Measurements from ENCODE around the gene LITAFD. TPM values are rescaled to one million over a fixed set of nuclear protein-coding genes. Genes with fewer than 3 reads are reported as not detected.

The LITAFD gene
- total and polyA plus RNA-seq, 9 donors, result not detected

DNA sequence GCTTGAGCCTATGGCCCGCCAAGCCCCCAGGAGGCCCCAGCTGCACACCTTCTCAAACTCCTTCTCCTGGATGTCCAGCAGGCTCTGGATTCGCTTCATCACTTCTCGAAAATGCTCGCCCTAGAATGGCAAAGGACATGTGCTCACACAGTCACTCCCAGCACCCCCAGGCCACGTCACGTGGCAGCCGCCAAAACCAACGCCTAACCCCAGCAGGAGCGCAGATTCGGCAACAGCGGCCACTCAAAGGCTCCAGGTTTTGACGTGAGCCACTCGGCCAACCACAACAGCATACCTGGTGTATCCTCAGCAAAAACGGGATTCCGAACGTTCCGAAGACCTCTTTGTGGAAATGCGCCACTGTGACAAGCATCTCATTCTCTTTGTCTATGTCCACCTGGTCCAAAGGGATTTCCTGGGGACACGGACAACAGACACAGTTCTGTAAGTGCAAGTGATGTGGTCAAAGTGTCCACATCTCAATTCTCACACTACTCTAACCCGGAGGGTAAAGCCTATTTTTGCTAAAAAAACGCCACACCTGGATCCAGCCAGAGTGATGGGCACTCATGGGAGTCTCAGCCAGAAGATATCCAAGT, 12.7 kb downstream of the LITAFD start:
- no peak overlapping the region for H3K4me3 ChIP-seq (ENCODE audit: low read length)
- DNase-seq, result no peak
- H3K36me3 ChIP-seq (ENCODE audit: control insufficient read depth, insufficient read depth, low read length), result peaks cover 94% of the 10 kb centered on the region
- H3K27ac ChIP-seq (ENCODE audit: low read length), result no peak overlapping the region
- 97% methylated on average over 14 of the region's 21 CpGs for WGBS (ENCODE audit: insufficient coverage)
- H3K4me1 ChIP-seq (ENCODE audit: control insufficient read depth, insufficient read depth, low read length), result peaks cover 5% of the 10 kb centered on the region
- no peaks in the 10 kb centered on the region for H3K27me3 ChIP-seq (ENCODE audit: control insufficient read depth, insufficient read depth, low read length)
- no peaks in the 10 kb centered on the region for H3K9me3 ChIP-seq (replicated peaks; ENCODE audit: control insufficient read depth, low read depth, low read length)

DNA sequence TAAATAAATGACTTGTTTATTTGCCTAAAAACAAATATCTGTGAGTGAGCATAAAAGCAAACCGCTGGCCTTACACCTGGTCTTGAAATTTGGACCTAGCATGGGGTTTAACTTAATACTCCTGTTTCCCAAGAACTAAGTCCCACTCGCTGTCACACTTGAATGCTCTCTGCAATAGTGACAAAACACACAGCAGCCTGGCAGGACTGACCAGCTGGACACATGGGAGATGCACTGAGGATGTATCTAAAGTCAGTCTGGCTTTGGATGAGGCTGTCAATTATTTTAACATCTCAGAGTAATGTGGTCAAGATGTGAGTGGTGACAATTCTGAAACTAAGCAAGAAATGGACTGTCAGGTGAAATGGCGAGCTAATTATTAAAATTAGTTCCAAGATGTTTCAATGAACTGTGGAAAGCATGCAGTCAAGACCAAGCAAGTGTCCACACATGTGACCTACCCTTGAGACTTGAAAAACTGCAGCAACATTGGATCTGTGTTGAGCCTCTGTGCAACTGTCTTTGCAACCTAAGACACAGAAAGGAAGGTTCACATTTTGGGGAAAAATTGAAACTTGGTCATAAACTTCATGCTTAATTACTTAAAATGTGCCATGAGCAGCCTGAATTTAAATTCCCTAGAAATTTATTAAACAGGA, 16.6 kb downstream of the LITAFD start:
- no peaks in the 10 kb centered on the region for H3K9me3 ChIP-seq (replicated peaks; ENCODE audit: control insufficient read depth, low read depth, low read length)
- H3K4me1 ChIP-seq (ENCODE audit: control insufficient read depth, insufficient read depth, low read length), result no peaks in the 10 kb centered on the region
- no peak for DNase-seq
- 100% methylated on average over 1 of the region's 3 CpGs for WGBS (ENCODE audit: insufficient coverage)
- no peak overlapping the region for H3K27ac ChIP-seq (ENCODE audit: low read length)
- no peak overlapping the region for H3K4me3 ChIP-seq (ENCODE audit: low read length)
- peaks cover 86% of the 10 kb centered on the region for H3K36me3 ChIP-seq (ENCODE audit: control insufficient read depth, insufficient read depth, low read length)
- H3K27me3 ChIP-seq (ENCODE audit: control insufficient read depth, insufficient read depth, low read length), result no peaks in the 10 kb centered on the region

DNA sequence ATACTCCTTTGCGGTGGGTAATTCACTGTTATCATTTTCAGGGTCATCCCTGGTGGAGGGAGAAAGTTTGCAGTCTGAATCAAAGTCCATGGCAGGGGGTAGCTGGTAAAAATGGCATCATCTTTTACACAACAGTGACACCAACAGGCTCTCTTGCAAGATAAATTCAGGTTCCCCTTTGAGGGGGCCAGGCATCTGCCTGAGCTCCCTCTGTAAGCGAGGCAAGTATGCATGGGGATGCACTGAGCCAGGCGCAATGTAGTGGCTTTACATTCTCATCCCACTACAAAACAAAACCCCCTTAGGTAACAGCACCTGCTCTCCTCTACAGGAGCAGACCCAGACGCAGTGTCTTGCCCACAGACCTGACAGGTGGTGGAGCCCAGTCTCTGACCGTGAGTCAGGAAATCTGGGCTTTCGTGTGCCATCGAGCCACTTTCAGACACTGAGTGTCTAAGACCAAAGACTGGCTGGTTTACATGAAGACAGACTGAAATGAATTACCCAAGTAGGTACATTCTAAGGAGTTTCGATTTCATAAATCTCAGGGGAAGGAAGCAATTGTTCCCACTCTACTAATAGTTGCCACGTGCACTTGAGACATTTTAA, 17.7 kb downstream of the LITAFD start:
- Histone ChIP-seq H3K9me3 (replicated peaks; ENCODE audit: control insufficient read depth, low read depth, low read length) (no peaks in the 10 kb centered on the region), H3K27me3 (ENCODE audit: control insufficient read depth, insufficient read depth, low read length) (no peaks in the 10 kb centered on the region), H3K4me3 (ENCODE audit: low read length) (no peak overlapping the region), H3K4me1 (ENCODE audit: control insufficient read depth, insufficient read depth, low read length) (no peaks in the 10 kb centered on the region), H3K36me3 (ENCODE audit: control insufficient read depth, insufficient read depth, low read length) (peaks cover 83% of the 10 kb centered on the region), H3K27ac (ENCODE audit: low read length) (no peak overlapping the region)
- WGBS (ENCODE audit: insufficient coverage), result 81% methylated on average over 4 of the region's 9 CpGs
- no peak for DNase-seq

- no peaks in the 10 kb centered on the region for H3K27me3 ChIP-seq (ENCODE audit: control insufficient read depth, insufficient read depth, low read length)
- 86% methylated on average over 2 of the region's 5 CpGs for WGBS (ENCODE audit: insufficient coverage)
Measured at GRCh38 chr16:8900343-8900742, 18.2 kb downstream of the LITAFD start.

DNA sequence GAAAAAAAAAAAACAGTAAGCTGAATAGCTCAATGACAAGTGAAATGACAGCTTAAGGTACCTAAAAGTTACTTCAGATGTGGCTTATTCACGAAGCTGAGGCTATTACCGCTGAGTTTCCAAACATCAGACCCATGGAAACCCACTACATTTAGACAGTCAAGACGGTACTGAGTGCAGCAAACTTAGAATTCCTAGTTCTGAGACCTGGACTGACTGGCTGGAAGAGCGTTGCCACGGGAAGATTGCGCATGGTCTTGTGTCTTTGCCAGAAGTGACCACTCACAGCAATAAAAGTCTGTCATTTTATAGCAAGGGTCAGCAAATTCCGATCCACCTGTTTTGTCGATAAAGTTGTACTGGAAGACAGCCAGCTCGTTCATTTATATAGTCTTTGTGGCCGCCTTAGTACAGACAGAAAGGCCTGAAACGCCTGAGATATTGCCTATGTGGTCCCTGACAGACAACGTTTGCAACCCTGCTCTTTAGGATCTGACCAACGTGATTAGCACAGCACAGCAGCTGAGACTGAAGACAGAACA, 19.2 kb downstream of the LITAFD start:
- H3K4me1 ChIP-seq (ENCODE audit: control insufficient read depth, insufficient read depth, low read length), result no peaks in the 10 kb centered on the region
- DNase-seq, result no peak
- no peak overlapping the region for H3K27ac ChIP-seq (ENCODE audit: low read length)
- H3K27me3 ChIP-seq (ENCODE audit: control insufficient read depth, insufficient read depth, low read length), result no peaks in the 10 kb centered on the region
- no peak overlapping the region for H3K4me3 ChIP-seq (ENCODE audit: low read length)
- no peaks in the 10 kb centered on the region for H3K9me3 ChIP-seq (replicated peaks; ENCODE audit: control insufficient read depth, low read depth, low read length)
- 89% methylated on average over 12 of the region's 13 CpGs for WGBS (ENCODE audit: insufficient coverage)
- H3K36me3 ChIP-seq (ENCODE audit: control insufficient read depth, insufficient read depth, low read length), result peaks cover 84% of the 10 kb centered on the region

More at GRCh38 chr16:8900343-8900742, 18.2 kb downstream of the LITAFD start:
- H3K4me3 ChIP-seq (ENCODE audit: low read length), result no peak overlapping the region
- no peak overlapping the region for H3K27ac ChIP-seq (ENCODE audit: low read length)
- H3K36me3 ChIP-seq (ENCODE audit: control insufficient read depth, insufficient read depth, low read length), result peaks cover 83% of the 10 kb centered on the region
- no peaks in the 10 kb centered on the region for H3K4me1 ChIP-seq (ENCODE audit: control insufficient read depth, insufficient read depth, low read length)
- DNase-seq, result no peak
- no peaks in the 10 kb centered on the region for H3K9me3 ChIP-seq (replicated peaks; ENCODE audit: control insufficient read depth, low read depth, low read length)

GRCh38 chr16:8903004-8903403, 20.9 kb downstream of the LITAFD start:
- no peak overlapping the region for H3K4me3 ChIP-seq (ENCODE audit: low read length)
- no peaks in the 10 kb centered on the region for H3K27me3 ChIP-seq (ENCODE audit: control insufficient read depth, insufficient read depth, low read length)
- no peaks in the 10 kb centered on the region for H3K4me1 ChIP-seq (ENCODE audit: control insufficient read depth, insufficient read depth, low read length)
- DNase-seq, result no peak
- WGBS (ENCODE audit: insufficient coverage), result 92% methylated on average over 9 of the region's 9 CpGs
- no peak overlapping the region for H3K27ac ChIP-seq (ENCODE audit: low read length)
- H3K36me3 ChIP-seq (ENCODE audit: control insufficient read depth, insufficient read depth, low read length), result peaks cover 82% of the 10 kb centered on the region
- H3K9me3 ChIP-seq (replicated peaks; ENCODE audit: control insufficient read depth, low read depth, low read length), result no peaks in the 10 kb centered on the region

GRCh38 chr16:8904018-8904430, 21.9 kb downstream of the LITAFD start:
- WGBS (ENCODE audit: insufficient coverage), result 87% methylated on average over 8 of the region's 8 CpGs
- H3K4me3 ChIP-seq (ENCODE audit: low read length), result no peak overlapping the region
- H3K4me1 ChIP-seq (ENCODE audit: control insufficient read depth, insufficient read depth, low read length), result no peaks in the 10 kb centered on the region
- no peak overlapping the region for H3K27ac ChIP-seq (ENCODE audit: low read length)
- no peaks in the 10 kb centered on the region for H3K27me3 ChIP-seq (ENCODE audit: control insufficient read depth, insufficient read depth, low read length)
- DNase-seq, result no peak
- H3K9me3 ChIP-seq (replicated peaks; ENCODE audit: control insufficient read depth, low read depth, low read length), result no peaks in the 10 kb centered on the region
- H3K36me3 ChIP-seq (ENCODE audit: control insufficient read depth, insufficient read depth, low read length), result peaks cover 74% of the 10 kb centered on the region

DNA sequence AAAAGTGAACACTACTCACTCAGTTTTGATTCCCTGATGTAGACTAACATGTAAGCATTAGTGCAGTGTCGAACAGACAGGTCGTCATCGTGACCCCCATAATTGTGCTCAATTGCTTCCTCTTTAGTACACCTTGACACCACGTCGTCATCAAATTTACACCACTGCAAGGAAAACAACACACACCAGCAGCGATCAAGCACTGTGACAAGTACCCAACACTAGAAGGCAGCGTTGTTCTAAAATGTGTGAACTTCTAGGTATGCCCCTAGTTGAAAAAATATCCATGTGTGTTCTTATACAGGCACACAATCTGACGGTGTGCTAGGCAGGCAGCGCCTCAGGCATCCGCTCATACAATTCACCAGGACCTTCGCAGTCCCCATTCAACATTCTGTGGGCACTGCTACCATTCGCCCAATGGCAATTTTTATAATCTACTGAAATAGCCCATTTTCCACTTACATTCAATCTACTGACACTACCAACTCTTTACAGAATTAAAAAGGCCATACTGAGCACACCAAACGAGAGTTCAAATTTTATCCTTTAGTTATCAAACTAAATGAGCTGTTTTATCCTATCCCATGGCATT, 23.1 kb downstream of the LITAFD start:
- no peak overlapping the region for H3K4me3 ChIP-seq (ENCODE audit: low read length)
- H3K27ac ChIP-seq (ENCODE audit: low read length), result no peak overlapping the region
- H3K4me1 ChIP-seq (ENCODE audit: control insufficient read depth, insufficient read depth, low read length), result no peaks in the 10 kb centered on the region
- no peaks in the 10 kb centered on the region for H3K27me3 ChIP-seq (ENCODE audit: control insufficient read depth, insufficient read depth, low read length)
- peaks cover 75% of the 10 kb centered on the region for H3K36me3 ChIP-seq (ENCODE audit: control insufficient read depth, insufficient read depth, low read length)
- 82% methylated on average over 10 of the region's 13 CpGs for WGBS (ENCODE audit: insufficient coverage)
- no peaks in the 10 kb centered on the region for H3K9me3 ChIP-seq (replicated peaks; ENCODE audit: control insufficient read depth, low read depth, low read length)
- no peak for DNase-seq

- Histone ChIP-seq H3K9me3 (replicated peaks; ENCODE audit: control insufficient read depth, low read depth, low read length) (no peaks in the 10 kb centered on the region), H3K4me1 (ENCODE audit: control insufficient read depth, insufficient read depth, low read length) (no peaks in the 10 kb centered on the region), H3K27me3 (ENCODE audit: control insufficient read depth, insufficient read depth, low read length) (no peaks in the 10 kb centered on the region), H3K27ac (ENCODE audit: low read length) (no peak overlapping the region), H3K36me3 (ENCODE audit: control insufficient read depth, insufficient read depth, low read length) (peaks cover 79% of the 10 kb centered on the region), H3K4me3 (ENCODE audit: low read length) (no peak overlapping the region)
- no peak for DNase-seq
- 100% methylated on average over 3 of the region's 14 CpGs for WGBS (ENCODE audit: insufficient coverage)
Measured at GRCh38 chr16:8905795-8906591, 23.8 kb downstream of the LITAFD start.
